ENCODE results near the gene CYSTM1.
A peak's percentile ranks its signal among the peaks of the same experiment; 100 is the strongest.

The CYSTM1 gene

DNA sequence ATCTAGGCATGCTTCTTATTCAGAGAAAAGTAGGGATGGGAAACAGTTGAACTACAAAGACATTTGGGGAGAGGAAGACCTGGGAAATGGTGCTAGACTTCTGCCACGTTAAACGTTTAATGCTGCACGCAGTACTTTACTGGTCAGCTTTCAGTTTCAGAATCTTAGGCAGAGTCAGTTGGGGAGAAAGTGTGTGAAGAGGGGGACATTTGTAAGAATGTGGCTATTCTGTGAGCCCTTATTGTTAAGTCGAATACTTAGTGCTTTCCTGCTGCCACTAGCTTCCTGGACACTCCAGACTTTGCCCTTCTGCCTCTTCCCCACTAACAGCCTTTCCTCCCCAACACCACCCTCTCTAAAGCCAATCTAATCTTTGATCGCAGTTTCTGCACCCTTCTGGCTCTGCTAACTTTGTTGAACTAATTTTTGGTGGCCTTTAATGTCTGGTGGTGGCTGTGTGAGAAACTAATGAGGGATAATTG lies 6.1 kb downstream of the CYSTM1 start:
- no peak for DNase-seq (ENCODE audit: low spot score)
- POLR2A ChIA-PET (ENCODE audit: low non-redundant PET), result no interaction called here
- TF ChIP-seq, protein P1, sequence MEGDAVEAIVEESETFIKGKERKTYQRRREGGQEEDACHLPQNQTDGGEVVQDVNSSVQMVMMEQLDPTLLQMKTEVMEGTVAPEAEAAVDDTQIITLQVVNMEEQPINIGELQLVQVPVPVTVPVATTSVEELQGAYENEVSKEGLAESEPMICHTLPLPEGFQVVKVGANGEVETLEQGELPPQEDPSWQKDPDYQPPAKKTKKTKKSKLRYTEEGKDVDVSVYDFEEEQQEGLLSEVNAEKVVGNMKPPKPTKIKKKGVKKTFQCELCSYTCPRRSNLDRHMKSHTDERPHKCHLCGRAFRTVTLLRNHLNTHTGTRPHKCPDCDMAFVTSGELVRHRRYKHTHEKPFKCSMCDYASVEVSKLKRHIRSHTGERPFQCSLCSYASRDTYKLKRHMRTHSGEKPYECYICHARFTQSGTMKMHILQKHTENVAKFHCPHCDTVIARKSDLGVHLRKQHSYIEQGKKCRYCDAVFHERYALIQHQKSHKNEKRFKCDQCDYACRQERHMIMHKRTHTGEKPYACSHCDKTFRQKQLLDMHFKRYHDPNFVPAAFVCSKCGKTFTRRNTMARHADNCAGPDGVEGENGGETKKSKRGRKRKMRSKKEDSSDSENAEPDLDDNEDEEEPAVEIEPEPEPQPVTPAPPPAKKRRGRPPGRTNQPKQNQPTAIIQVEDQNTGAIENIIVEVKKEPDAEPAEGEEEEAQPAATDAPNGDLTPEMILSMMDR (conservative IDR thresholded peaks at IDR 0.05; ENCODE audit: low read depth), result no peak
- H3K27ac ChIP-seq, result no peak overlapping the region
- CTCF ChIA-PET, result interaction anchor here (0.5 to 0.7 kb wide), 3 partner anchors 37 to 117 kb away, joined by 3 to 5 read pairs (median 3); no protein-coding TSS in a partner anchor

DNA sequence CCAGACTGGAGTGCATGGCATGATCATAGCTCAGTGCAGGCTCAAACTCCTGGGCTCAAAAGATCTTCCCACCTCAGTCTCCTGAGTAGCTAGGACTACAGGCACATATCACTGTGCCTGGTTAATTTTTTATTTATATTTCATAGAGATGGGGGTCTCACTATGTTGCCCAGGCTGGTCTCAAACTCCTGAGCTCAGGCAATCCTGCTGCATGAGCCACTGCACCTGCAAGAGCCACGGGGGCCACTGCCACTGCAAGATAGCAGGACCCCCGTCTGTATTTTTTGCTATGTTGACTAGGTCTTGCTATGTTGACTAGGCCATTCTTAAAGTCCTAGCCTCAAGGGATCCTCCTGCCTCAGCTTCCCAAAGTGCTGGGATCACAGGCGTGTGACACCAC lies 6.5 kb downstream of the CYSTM1 start:
- no peak overlapping the region for H3K27ac ChIP-seq
- POLR2A ChIA-PET (ENCODE audit: low non-redundant PET), result no interaction called here
- TF ChIP-seq, protein P1 (conservative IDR thresholded peaks at IDR 0.05; ENCODE audit: low read depth), result no peak
- CTCF ChIA-PET, result interaction anchor here (0.5 to 0.7 kb wide), 4 partner anchors 38 to 117 kb away, joined by 3 to 5 read pairs (median 4); no protein-coding TSS in a partner anchor
- no peak for DNase-seq (ENCODE audit: low spot score)

DNA sequence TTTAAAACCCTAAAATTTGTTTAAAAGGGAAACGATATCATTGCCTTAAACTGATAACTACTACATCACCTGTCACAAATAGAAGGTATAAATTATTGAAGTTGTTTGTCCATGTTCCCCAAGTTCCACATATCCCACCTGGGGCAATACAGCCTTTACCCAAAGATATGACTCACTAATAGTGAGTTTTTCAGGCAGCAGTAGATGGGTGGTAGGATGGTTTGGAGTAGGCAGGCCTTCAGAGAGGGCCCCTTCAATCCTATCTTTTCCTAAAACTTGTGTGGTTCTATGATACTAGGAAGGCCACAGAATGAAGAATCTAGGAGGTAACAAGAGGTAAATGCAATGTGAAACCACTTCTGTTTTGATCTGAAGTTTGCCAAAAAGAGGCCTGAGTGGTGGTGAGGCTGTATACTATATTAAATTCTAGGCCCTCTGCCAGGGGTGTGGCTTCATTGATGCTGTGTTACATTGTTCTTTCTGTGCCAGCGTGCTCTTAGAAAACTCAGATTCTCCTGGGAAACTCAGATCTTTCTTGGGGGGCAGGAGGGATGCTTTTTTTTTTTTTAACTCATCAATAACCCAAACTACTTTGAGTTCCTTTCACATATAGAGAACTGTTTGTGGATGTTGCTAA lies 7.2 kb downstream of the CYSTM1 start:
- CTCF ChIA-PET, result interaction anchor here (0.6 kb wide), 2 partner anchors 93 to 1929 kb away, joined by 3 to 4 read pairs; no protein-coding TSS in a partner anchor
- TF ChIP-seq, protein P1 (conservative IDR thresholded peaks at IDR 0.05; ENCODE audit: low read depth), result no peak
- DNase-seq (ENCODE audit: low spot score), result no peak
- POLR2A ChIA-PET (ENCODE audit: low non-redundant PET), result no interaction called here
- H3K27ac ChIP-seq, result no peak overlapping the region

DNA sequence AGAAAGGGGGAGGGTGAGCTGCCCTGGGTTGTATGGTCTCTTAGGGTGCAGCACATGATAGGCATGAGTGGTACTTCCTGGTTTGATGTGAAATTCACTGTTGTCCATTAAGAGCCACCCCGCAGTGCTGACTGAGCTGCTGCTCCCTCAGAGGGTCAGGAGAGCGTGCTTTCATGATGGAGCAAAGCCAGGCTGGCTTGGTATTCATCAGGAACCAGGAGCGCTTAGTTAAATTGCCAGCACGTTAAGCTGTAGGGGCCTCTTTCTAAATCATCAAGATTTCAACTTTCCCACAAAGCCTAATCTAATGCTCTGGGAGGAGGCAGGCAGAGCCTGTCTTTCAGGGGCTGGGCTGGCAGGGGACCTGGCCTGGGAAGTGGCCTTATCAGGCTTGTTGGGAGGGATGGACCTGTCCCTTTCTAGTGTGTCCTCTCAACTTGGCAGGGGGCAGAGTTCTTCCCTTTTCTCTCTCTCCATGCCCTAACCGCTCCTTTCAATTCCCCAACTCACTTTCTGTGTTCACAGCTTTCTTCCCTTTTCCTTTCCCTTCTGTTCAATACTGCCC lies 7.9 kb downstream of the CYSTM1 start:
- peak overlapping the region; percentile 20; the same call in 1 of the 2 replicates for H3K27ac ChIP-seq
- TF ChIP-seq, protein P1 (conservative IDR thresholded peaks at IDR 0.05; ENCODE audit: low read depth), result no peak
- POLR2A ChIA-PET (ENCODE audit: low non-redundant PET), result no interaction called here
- CTCF ChIA-PET, result no interaction called here
- no peak for DNase-seq (ENCODE audit: low spot score)

DNA sequence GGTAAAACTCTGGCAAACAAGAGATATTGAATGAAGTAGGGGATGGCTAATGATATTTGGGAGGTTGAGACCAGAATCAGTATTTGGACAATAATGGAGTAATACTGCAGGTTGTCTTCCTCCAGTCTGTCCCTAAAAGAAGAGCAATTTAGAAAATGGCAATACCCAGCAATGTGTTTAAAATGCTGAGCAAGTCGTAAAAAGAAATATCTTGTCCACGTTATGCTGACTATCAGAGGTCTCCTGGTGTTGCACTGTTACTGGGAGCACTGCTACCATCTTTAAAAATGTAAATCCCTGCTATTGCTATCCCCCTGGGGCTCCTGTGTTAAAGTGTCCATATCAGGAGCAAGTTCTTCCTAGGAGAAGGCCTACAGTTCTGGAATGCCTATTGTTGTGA lies 10.4 kb downstream of the CYSTM1 start:
- H3K27ac ChIP-seq, result no peak overlapping the region
- no peak for DNase-seq (ENCODE audit: low spot score)
- ChIA-PET CTCF (no interaction called here), POLR2A (ENCODE audit: low non-redundant PET) (no interaction called here)
- TF ChIP-seq, protein P1 (conservative IDR thresholded peaks at IDR 0.05; ENCODE audit: low read depth), result no peak

DNA sequence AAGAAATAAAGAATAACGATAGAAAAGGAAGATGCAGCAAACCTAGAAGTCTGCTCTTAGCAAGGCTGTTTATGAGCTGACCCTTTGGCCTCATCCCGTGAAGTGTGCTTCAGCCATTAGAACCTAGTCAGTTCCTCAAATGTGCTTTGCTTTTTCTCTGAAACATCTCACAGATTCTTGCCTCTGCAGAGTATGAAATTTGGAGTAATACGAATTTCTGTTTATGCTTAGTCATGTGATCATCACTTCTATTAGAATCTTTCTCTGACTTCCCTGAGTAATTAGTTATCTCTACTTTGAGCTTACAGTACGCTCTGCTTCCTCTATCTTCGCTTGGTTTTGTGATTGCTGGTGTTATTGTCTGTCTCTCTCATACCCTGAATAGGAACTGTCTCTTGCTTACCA lies 11.3 kb downstream of the CYSTM1 start:
- TF ChIP-seq, protein P1 (conservative IDR thresholded peaks at IDR 0.05; ENCODE audit: low read depth), result no peak
- ChIA-PET POLR2A (ENCODE audit: low non-redundant PET) (no interaction called here), CTCF (interaction anchor here (1.0 kb wide), 1 partner anchor 11 kb away, joined by 3 read pairs; no protein-coding TSS in a partner anchor)

More for the DNA sequence above, 11.3 kb downstream of the CYSTM1 start:
- H3K27ac ChIP-seq, result no peak overlapping the region
- no peak for DNase-seq (ENCODE audit: low spot score)
